GM18870 (cell line): Measurements from ENCODE around the gene CFAP57.
"Not testable (repeated sequence)": the region's sequence is repeated elsewhere in the genome, so short reads cannot be mapped to it uniquely, and the experiment has no call there.

ENCODE experiments used
- ATAC-seq: cut with Tn5 transposase; IDR thresholded peaks from one replicate; pipeline ENCODE4 v1.9.1; 2021; ENCODE audit warnings: moderate library complexity; ENCODE audit not compliant: unreplicated experiment

CFAP57 gene

DNA sequence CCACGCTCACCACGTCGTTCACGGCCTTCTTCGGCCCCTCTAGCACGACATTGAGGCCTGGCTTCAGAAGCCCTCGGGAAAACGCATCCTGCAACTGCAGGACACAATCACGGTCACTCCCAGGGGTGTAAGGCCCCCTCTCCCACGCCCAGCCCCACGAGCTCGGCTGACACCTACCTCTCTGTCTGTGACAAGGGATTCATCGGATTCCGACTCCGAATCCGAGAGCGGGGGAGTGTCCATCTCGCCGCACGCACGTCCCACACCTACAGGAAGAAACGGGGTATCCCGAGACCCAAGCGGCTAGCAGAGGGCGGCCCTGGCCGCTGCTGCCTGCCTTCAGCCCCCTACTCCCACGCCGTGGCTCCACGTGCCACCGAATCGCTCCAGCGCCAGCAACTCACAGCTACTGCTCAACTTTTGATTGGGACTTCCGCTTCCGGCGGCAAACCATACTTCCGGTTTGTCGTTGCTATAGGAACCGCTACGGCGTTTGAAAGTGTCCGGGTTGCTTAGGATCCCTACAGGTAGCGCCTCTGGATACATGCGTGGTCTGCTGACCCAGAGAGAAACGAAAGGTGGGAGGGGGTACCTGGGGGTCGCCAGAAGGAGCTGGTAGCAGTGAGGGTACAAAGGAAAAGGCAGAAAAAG lies at the start of gene CFAP57, which contains the start of gene EBNA1BP2:
Gene CFAP57, plus strand, starts transcription at position 455 of the 651 bp plus-strand sequence. CDS start 424 bp downstream, outside the sequence.
Gene EBNA1BP2, minus strand, starts transcription at position 415 of the 651 bp plus-strand sequence. Its CDS starts 172 bp downstream, at position 243.
- peak; percentile 90 for ATAC-seq

DNA sequence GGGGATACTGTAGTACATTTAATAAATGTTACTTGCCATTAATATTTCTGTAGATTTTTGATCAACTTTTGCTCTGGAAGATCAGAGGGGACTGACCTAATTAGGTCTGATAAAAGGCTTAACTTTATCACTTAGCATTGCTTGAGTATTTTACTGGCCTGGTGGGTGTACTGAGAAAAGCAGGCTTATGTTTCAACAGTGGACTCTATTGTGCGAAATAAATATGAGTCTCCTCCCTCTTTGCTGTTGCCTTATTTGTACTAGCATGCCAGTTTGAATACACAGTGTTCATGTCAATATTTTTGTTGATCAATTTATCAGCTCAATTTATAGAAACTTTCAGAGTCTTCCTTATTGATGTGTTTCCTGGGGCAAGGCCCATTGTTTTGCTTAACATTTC lies 49.1 kb upstream of the CFAP57 start:
- no peak for ATAC-seq

DNA sequence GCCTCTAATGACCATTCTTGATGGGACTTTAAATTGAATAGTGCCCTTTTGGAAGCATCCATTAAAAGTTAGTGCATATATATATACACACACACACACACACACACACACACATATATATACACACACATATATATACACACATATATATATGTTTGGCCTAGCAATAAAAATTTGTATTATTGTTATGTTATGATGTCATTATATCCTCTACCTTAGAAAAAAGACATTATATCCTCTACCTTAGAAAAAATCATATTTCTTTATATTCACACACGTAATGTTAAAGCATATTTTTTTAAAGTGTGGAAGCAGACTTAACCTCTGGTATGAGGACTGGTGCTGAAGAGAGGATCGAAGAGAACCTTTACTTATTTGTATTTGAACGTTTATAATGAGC lies 43.3 kb upstream of the CFAP57 start:
- ATAC-seq, result no peak

DNA sequence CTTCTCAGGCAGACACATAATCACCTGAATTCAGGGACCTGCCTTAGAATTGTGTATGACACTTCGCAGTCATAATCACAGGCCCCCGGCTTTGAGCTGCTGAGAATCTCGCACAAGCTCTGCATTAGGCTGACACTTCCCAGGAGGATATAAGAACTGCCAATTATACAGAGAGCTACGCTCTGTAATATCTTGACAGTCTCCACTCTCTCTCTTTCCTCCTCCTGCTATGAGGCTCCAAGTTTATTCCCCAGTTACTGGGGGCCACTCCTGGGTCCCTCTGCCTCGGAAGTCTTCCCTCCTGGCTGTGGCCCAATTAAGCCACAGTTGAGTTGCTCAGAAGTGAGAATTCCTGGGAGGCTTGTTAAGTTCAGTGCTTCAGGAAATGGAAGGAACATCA lies 42.7 kb upstream of the CFAP57 start:
- ATAC-seq, result no peak

DNA sequence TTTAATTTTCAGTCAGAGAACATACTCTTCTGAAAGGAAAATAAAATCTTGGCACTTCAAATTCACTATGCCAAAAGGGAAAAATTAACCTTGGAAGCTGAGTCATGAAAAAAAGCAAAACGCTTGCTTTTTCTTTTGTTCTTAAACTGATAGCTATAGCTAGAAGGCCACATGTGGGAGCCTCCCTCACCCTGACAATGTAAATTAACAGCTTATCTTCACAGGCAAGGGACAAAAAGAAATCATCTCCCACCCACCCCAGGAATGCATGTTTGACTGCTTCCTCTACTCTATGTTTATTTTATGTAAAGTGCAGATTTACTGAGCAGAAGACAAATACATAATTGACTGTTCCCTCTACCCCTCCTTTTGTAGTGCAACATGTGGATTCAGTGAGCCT lies 38.1 kb upstream of the CFAP57 start:
- ATAC-seq, result no peak

DNA sequence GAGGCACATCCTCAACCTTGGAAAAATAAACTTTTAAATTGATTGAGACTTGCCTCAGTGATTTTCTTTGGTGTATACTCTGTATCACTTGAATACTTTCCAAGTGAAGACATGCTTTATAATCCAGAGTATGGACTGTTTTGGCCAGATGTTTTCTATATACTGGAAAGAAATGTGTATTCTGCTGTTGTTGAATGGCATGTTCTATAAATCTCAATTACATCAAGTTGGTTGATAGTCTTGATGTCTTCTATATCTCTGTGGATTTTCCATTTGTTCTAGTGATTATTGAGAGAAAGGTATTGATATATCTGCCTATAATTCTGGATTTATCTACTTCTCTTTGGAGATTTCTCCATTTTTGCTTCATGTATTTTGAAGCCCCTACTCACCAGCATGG lies 37.5 kb upstream of the CFAP57 start:
- no peak for ATAC-seq

DNA sequence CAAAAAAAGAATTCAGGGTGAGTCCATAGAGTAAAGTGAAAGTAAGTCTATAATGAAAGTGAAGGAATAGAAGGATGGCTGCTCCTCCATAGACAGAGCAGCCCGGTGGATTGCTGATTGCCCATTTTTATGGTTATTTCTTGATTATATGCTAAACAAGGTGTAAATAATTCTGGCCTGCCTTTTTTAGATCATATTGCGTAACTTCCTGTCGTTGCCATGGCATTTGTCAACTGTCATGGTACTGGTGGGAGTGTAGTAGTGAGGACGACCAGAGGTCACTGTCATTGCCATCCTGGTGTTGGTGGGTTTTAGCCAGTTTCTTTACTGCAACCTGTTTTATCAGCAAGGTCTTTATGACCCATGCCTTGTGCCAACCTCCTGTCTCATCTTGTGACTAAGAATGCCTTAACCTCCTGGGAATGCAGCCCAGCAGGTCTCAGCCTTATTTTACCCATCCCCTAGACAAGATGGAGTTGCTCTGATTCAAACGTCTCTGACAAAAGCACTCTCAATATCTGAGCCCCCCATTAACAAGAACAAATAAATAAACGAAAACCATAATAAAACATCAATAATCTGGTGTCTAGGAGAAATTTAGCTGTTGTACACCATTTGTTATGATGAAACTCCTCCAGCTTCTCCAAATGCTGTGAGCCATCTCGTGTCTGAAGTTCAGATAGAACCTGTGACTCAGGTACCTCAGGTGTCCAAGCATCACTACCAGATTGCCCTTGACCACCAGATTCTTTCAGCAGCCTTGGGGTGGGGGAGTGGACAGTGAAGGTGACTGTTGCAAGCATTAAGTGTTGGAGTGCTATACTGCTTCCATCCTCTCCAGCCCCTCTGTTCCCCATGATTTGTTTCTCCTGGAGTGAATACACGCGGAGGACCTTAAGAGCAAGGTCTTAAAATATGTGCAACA lies 36.0 kb upstream of the CFAP57 start:
- ATAC-seq, result no peak

DNA sequence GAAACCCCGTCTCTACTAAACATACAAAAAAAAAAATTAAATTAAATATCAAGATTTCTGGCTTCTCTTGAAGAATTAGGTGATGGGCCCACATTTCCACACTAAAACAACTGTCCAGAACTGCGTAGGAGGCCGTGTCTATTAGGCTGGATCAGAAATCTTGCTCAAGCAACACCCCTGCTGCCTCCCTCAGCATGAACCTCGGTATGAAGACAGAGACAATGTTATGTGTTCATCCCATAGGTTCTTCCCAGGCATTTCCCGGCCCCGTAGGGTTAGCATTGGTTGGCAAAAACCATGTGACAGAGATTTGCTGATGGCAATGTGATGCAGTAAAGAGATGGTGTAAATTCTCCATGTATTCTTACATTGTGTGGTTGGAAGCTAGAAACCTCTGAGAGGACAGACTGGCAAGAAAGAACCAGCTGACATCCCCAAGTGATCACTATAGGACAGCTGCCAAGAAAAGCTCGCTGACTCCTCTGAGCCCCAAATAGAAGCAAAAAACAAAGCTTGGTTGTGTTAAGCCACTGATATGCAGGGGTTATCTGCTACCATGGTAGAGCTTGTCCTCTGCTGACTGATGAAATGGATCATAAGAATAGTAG lies 34.6 kb upstream of the CFAP57 start:
- no peak for ATAC-seq

DNA sequence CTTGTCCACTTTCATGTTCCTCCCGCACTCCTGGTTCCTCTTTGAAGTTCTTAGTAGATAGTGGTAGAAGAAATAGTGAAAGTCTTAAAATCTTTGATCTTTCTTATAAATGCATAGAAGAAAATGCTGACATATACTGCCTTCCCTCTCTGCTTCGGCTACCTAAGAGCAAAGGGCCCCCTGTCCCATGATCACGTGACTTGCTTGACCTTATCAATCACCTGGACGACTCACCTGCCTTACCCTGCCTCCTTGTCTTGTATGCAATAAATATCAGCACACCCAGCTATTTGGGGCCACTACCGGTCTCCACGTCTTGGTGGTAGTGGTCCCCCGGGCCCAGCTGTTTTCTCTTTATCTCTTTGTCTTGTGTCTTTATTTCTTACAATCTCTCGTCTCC lies 32.8 kb upstream of the CFAP57 start:
- ATAC-seq, result not testable (repeated sequence)

DNA sequence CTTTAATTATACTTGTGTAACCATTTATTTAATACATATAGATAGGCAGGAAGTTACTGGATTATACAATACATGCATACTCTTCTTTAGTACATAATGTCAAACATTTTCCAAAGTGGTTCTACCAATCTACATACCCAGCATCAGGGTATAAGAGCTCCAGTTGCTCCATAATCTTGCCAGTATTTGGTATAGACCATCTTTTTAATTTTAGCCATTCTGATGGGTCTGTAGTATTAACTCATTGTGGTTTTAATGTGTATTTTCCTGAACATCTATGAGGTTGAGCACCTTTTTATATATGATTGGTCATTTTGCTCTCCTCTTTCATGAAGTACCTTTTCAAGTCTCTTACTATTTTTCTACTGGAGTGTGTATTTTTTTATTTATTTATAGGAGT lies 32.1 kb upstream of the CFAP57 start:
- no peak for ATAC-seq

DNA sequence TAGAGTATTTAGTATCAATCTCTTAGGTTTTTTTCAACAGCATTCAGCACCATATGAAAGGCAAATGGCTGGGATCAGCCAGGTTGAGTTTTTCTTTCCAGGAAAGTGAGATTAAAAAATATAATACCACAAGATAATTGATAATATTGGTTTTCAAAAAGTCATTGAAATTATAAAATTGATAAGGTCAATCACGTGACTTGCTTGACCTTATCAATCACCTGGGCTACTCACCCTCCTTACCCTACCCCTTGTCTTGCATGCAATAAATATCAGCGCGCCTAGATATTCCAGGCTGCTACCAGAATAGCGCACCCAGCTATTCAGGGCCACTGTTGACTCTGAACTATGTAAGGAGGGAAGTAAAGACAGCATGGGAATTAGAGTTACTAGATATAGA lies 31.5 kb upstream of the CFAP57 start:
- ATAC-seq, result no peak

DNA sequence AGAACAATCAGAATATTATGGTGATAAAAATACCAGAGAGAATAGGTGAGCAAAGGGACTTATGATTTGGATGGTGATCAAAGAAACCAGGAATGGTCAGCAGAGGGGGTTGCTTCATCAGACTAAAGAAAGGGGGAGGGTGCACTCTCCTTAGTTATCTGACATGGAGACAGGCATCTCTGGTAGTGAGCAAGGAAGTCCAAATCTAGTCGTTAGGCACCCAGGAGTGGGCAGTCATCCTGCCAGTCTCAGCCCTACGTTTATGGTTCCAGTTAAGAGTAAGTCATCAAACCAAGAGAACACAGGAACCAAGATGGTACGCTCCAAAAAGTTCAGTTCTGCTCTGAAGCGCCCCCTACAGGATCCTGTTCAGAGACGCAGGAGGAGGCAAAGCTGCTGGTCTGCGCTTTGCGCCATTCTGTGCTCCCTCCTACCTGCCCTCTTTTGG lies 28.7 kb upstream of the CFAP57 start:
- no peak for ATAC-seq

DNA sequence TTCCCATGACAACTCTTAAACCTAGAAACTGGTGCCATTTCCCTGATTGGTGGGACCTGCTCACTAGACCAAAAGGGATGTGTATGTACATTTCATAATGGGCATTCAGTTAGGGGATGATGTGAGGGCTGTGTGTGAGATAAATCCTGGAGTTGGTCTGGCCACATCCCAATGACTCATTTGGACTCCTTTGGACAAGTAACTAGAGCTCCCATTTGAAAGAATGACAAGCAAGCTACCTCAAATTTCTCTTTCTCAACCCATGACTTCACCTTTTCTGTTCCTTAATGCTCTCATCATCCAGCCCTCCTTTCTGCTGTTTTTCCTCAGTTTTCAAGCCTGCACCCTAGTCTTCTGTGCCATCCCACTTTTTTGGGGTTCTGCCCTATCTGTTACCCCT lies 27.9 kb upstream of the CFAP57 start:
- ATAC-seq, result no peak

DNA sequence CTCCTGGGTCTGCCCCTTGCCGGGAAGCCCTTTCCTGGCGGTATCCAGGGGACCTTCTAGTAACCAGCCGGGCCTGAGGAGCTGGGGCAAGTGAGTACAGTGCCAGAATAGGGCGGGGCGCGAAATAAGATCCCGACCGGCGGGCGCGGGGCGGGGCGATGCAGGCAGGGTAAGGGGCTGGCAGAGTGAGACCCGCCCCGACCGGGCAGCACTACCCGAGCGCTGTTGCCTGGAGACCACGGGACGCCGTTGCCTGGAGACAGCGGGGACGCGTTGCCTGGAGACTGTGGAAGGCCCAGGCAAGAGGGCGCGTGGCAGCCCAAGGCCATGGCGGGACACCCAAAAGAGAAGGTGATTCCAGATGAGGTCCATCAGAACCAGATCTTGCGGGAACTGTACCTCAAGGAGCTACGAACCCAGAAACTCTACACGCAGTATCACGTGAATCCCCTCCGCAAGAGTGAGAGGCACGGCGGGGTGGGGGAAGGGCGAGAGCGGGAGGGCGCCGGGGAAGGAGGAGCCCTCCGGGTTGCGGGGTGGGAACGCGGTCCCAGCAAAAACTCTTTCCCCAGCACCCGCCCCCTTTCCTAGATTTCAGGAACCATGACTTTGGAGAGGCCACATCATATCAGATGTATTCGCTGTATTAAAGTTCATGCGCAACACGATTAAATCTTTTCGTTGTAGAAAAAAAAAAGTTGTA lies 24.4 kb upstream of the CFAP57 start:
- ATAC-seq, result no peak

DNA sequence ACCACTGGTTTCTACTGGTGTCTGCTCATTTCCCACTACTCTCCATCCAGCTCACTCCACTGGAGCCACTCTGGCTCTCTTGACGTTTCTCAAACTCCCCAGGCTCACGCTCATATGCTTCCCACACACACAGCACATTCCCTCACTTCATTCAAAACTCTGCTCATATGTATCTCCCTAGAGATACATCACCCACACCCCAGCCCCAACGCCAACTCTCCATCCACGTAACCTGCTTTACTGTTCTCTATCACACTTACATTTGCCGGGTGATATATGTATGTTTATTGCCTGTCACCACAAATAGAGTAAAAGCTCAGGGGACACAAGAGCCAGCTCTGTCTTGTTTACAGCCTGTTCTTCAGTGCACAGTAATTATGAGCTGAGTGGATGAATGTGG lies 22.2 kb upstream of the CFAP57 start:
- ATAC-seq, result no peak

DNA sequence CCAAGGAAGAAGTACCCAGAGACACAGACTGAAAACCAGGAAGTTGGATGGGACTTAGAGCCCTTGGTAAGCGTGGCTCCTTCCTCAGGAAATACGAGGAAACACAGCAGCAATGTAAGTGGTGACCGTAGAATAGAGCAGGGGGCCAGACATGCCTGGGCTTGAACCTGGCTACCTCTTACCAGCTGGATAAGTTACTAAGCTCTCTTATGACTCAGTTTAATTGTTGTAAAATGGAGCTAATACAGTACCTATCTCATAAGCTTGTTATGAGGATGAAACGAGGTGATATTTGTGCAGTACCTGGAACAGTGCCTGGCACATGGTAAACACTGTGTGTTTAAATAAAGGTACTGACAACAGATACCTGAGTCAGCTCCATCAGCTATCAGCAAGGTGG lies 19.3 kb upstream of the CFAP57 start:
- no peak for ATAC-seq

DNA sequence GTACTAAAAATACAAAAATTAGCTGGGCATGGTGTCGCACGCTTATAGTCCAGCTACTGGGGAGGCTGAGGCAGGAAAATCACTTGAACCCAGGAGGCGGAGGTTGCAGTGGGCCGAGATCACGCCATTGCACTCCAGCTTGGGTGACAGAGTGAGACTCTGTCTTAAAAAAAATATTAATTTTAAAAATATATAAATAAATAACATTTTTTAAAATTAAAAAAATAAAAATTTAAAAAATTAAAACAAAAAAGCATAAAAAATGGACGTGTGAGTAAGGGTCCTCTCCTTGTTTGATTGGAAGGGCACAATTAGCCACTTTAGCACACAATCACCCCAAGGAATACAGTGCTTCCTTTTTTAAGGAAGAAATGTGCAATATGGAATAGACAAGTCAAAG lies 18.7 kb upstream of the CFAP57 start:
- no peak for ATAC-seq

DNA sequence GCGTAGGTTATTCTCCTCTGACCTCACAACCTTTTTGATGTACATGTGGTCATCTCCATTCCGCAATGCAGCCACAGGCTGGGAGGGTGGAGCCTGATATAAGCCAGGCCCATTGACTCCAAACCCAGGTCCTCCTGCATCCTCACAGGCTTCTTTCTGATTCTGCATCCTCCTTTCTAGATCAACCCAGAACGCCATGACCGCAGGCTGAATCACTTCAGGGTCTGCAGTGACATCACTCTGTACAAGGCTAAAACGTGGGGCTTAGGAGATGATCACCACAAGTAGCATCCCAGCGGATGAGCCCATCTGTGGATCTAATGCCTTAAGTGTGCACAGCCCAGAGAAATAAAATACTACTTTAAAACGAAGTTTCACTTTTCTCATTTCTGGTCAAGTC lies 16.1 kb upstream of the CFAP57 start:
- ATAC-seq, result no peak

DNA sequence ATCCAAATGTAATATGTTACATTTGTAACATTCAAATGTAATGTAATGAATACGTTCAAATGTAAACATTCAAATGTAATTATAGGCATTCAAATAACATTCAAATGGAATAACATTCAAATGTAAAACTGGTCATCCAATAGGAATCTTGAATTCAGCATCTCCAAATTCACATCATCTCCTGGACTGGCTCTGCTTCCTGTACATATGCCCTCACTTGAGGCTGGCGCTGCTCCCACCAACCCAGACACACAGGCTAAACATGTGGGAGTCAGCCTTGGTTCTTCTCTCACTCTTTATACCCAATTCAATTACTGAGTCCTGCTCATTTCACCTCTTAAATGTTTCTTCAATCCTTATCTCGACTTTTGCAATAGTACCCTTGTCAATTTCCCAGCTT lies 7.0 kb upstream of the CFAP57 start:
- ATAC-seq, result no peak

DNA sequence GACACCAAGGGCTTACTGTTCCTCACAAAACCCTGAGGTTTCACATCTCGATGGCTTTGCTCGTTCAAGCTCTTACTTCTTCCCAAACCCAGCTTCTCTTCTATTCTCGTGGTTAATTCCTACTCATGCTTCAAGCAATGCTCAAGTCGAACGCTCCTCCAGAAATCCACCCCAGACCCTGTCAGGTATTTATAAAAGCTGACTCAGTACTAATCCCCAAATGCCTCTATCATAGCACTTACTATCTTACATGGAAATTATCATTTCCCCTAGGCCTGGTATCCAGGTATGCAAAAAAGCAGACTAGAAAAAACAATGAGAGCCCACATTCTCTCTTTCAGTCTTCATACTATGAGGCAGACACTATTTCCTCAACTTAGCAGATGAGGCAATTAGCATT lies 6.4 kb upstream of the CFAP57 start:
- no peak for ATAC-seq

DNA sequence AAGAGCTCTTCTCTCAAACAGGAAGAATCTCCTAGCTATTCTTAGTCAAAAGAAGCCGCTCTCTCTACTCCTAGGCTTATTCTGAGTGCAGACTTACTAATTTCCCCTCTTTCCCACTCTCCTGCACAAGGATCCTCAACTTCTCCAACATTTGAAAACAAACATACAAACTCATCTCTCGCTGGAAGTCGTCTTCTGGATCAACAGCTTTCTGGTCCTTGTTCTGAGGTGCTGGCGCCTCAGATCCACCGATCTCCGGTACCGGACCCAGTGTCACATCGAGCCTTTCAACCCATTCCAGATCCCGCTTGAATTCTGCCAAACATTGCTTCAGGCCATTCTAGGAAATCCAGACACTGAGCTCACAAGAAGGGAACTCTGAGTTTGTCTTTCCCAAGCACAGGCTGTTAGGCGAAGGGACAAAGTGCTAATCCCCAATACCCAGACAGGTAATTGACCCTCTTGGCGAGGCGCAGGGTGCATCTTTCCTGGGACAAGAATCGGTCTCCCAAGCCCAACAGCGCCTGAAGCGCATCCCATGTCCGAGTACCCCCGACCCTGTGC lies 736 bp upstream of the CFAP57 start:
- no peak for ATAC-seq
